NT2/D1 (cell line): ENCODE results near the gene OTOG.

Experiments
- DNase-seq: peaks from one replicate; pipeline ENCODE4 v3.0.0-alpha.2; 2011; ENCODE audit warnings: low read depth, low spot score
- H3K27me3 ChIP-seq: 2 replicates; pipeline ENCODE4 v1.6.0; 2011; ENCODE audit warnings: mild to moderate bottlenecking; ENCODE audit not compliant: insufficient read length, insufficient read depth
- H3K36me3 ChIP-seq: 2 replicates; pipeline ENCODE4 v1.6.1; 2011; ENCODE audit warnings: mild to moderate bottlenecking, low read length, mixed read lengths; ENCODE audit not compliant: insufficient read depth, insufficient read length
- H3K4me1 ChIP-seq: 2 replicates; pipeline ENCODE4 v1.5.1; 2011; ENCODE audit not compliant: insufficient read depth, insufficient read length
- H3K4me3 ChIP-seq: 2 replicates; pipeline ENCODE4 v1.5.1; 2011; ENCODE audit warnings: low read depth; ENCODE audit not compliant: insufficient read length
- H3K9ac ChIP-seq: 2 replicates; pipeline ENCODE4 v1.6.0; 2011; ENCODE audit warnings: low read depth; ENCODE audit not compliant: insufficient read length
- H3K9me3 ChIP-seq: 2 replicates; pipeline ENCODE4 v1.5.1; 2011; ENCODE audit warnings: mild to moderate bottlenecking, low read length; ENCODE audit not compliant: insufficient read depth
- SUZ12 ChIP-seq: IDR thresholded peaks from 2 replicates; pipeline ENCODE4 v1.6.1; 2011; ENCODE audit not compliant: insufficient read length, insufficient read depth; ENCODE audit errors: extremely low read depth
- YY1 ChIP-seq: IDR thresholded peaks from 2 replicates; pipeline ENCODE4 v1.6.1; 2011; ENCODE audit not compliant: insufficient read length, insufficient read depth
- ZNF274 ChIP-seq: IDR thresholded peaks from 2 replicates; pipeline ENCODE4 v1.6.1; 2011; ENCODE audit warnings: mild to moderate bottlenecking, low read depth, low read length

Gene OTOG

DNA sequence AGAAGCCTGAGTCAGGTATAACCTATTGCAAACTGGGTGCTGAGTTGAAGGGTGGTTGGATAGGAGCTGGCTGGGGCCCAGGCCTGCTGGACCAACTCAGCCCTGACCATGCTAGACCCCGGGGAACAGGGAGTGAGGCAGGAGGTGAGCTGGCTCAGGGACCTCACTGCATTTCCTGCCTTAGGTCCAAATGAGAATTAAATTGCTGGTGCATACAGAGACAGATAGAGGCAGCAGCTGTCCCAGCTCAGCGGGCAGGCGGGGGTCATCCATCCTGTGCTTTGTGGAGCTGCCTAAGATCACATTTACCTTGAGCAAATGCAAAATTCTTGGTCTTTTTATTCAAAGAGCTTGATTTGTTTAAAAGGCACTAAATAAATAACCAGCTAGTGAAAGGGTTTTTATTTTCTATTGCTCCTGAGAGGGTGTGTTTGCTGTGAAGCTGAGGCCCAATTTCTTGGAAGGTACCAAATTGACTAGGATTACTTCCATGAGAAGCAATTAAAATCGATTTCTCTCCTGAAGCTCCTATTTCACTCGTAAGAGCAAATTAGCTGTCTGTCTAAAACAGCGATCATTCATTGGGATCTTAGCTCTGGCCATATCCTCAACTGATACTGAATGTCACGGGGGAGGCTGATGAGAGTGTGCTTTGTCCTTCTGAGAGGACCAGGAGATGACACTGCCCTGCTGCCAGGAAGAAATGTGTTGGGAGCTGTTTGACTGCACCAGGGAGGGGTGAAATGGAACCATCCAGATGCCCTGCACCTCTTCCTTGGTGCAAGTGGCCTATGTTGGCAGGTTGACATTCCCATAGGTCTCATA lies 27.8 kb upstream of the OTOG start:
- DNase-seq = no peak
- H3K9me3 ChIP-seq = no peaks in the 10 kb centered on the region
- no peak overlapping the region for H3K9ac ChIP-seq
- no peaks in the 10 kb centered on the region for H3K36me3 ChIP-seq
- no peak overlapping the region for H3K4me3 ChIP-seq
- H3K27me3 ChIP-seq = no peaks in the 10 kb centered on the region
- H3K4me1 ChIP-seq = no peaks in the 10 kb centered on the region
- TF ChIP-seq ZNF274 (no peak), SUZ12 (no peak)

DNA sequence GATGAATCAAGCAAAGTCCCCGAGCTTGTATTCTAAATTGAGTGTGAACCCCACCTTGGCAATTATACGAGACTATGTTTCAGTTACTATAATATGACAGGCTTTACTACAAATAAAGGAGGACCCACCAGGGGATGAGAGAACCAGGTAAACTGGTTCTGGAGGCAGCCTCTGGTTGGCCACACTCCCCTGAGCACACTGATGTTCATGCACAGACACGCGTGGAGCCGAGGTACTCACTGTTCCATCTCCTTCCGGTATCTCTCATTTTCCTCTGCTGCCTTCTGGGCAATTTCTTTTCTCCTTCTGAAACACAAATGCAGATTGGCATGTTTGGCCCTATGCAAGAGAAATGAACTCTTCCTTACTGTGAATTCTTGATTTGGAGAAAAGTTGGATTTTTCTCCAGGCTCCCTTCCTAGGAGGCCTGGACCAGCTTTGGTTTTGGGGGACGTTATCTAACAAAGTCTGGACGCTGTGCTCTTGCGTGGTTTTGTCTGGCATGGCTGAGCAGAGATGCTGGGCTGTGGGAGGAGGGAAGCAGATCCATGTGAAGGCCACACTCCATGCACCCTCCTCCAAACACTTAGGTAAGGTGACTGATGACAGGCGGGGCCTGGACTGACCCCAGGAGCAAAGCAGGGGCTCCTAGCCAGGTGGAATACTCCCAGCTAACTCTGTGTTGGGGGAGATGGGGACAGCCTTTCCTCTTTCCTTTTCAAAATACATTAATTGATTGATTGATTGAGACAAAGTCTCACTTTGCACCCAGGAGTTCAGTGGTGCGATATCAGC lies 25.8 kb upstream of the OTOG start:
- DNase-seq = no peak
- Histone ChIP-seq H3K9ac (no peak overlapping the region), H3K9me3 (no peaks in the 10 kb centered on the region), H3K27me3 (no peaks in the 10 kb centered on the region), H3K36me3 (no peaks in the 10 kb centered on the region), H3K4me3 (no peak overlapping the region), H3K4me1 (no peaks in the 10 kb centered on the region)
- TF ChIP-seq SUZ12 (no peak), ZNF274 (no peak), YY1 (no peak)

DNA sequence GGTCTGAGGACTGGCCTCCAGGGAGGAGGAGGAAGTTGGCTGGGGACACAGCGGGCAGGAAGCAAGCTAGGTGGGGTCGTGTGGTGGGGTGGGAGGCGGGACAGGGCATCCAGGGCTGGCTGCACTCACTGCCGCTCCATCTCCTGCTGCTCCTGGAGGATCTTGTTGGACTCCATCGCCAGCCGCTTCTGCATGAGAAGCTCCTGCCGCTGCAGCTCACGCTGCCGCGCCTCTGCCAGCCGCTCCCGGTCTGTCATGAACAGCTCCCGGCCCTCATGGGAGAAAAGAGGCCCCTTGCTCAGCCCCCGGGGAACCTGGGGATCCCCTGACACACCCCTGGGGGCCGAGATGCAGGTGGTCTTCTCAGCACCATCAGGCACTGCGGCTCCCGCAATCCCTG lies 24.4 kb upstream of the OTOG start:
- Histone ChIP-seq H3K9me3 (no peaks in the 10 kb centered on the region), H3K9ac (no peak overlapping the region), H3K36me3 (no peaks in the 10 kb centered on the region), H3K4me1 (peaks cover 2% of the 10 kb centered on the region), H3K4me3 (no peak overlapping the region), H3K27me3 (no peaks in the 10 kb centered on the region)
- no peak for DNase-seq
- TF ChIP-seq YY1 (no peak), ZNF274 (no peak), SUZ12 (no peak)

DNA sequence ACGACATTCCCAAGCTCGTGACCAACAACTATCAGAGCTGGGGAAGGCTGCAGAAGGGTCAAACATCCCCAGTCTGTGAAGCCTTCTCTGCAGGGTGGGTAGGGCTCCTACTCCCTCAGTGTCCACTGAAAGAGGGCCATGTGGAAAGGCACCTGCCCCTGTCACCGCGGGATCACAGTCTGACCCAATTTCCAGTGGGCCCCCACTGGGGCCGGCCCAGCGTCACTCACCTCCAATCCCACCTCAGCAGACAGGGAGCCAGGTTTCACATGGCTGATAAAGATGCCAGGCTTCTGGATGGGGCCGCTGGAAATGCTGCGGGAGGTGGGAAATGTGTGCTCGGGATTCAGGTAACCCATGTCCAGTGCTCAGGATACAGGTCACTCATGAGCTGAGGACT lies 22.8 kb upstream of the OTOG start:
- DNase-seq = no peak
- peaks cover 5% of the 10 kb centered on the region for H3K4me1 ChIP-seq
- H3K9me3 ChIP-seq = no peaks in the 10 kb centered on the region
- H3K36me3 ChIP-seq = no peaks in the 10 kb centered on the region
- no peak for TF ChIP-seq SUZ12
- H3K27me3 ChIP-seq = no peaks in the 10 kb centered on the region
- H3K9ac ChIP-seq = no peak overlapping the region
- no peak overlapping the region for H3K4me3 ChIP-seq

DNA sequence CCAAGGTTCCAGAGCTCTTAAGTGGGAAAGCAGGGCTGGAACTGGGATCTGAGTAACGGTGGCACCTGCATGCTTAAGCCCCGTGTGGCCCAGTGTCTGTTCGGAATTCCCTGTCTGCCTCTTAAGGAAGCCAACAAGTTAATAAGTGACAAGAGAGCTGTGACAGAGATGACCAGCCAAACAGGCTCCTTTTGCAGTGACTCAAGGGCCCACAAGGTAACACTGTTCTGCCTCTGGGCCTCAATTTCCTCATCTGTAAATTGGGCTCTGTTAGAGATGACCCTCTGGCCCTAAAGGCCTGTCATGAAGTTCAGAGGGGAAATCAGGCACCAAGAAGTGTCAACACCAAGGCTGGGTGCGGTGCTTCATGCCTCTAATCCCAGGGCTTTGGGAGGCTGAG lies 21.5 kb upstream of the OTOG start:
- DNase-seq = no peak
- Histone ChIP-seq H3K27me3 (no peaks in the 10 kb centered on the region), H3K4me1 (peaks cover 5% of the 10 kb centered on the region), H3K4me3 (no peak overlapping the region), H3K9me3 (no peaks in the 10 kb centered on the region), H3K9ac (no peak overlapping the region), H3K36me3 (no peaks in the 10 kb centered on the region)
- TF ChIP-seq ZNF274 (no peak), SUZ12 (no peak), YY1 (no peak)

DNA sequence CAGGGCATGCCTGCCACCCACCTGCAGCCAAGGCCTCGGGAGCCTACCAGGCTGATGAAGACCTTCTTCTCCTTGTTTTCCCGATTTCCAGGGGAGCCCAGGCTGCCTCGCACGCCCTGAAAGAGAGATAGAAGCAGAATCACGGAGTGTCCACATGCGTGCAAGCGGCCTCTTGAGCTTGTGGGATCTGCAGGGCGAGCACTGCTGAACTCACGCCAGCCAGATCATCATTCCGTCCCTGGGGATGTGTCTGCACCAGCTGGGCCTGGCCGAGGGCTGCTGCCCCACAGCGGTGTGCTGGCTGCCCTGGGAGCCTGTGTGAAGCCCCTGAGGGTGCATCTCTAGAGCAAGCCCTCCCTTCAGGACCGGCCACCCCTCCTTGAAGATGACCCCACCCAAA lies 20.7 kb upstream of the OTOG start:
- Histone ChIP-seq H3K36me3 (no peaks in the 10 kb centered on the region), H3K9ac (no peak overlapping the region), H3K4me3 (no peak overlapping the region), H3K9me3 (no peaks in the 10 kb centered on the region), H3K27me3 (no peaks in the 10 kb centered on the region), H3K4me1 (peaks cover 5% of the 10 kb centered on the region)
- TF ChIP-seq SUZ12 = no peak
- no peak for DNase-seq

DNA sequence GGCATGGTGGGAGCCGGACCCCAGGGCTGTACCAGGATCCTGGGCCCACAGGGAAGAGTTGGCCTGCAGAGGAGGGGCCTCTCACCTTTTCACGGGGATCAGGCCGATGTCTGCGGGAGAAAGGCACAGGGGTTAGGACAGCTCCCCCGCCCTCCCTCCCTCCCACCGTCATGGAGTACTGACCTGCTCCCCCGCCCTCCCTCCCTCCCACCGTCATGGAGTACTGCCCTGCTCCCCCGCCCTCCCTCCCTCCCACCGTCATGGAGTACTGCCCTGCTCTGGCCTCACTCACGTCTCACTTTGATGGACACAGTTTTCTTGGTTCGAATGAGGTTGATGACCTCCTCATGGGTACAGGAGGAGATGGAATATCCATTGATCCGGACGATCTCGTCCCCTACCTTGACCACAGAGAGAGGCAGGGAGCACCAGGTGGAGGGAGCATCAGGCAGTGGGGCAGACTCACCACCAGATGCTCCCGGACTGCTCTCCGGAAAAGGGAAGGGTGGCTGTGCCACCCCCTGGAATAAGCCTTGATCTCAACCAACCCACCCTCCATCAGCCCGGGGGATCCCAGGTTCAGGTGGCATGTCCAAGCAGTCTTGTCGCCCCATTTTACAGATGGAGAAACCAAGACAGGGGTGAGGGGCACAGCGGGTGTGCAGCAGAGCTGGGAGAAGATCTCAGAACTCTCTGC lies 20.0 kb upstream of the OTOG start:
- Histone ChIP-seq H3K9ac (no peak overlapping the region), H3K9me3 (no peaks in the 10 kb centered on the region), H3K4me1 (peaks cover 5% of the 10 kb centered on the region), H3K27me3 (no peaks in the 10 kb centered on the region), H3K36me3 (no peaks in the 10 kb centered on the region), H3K4me3 (no peak overlapping the region)
- TF ChIP-seq SUZ12 = no peak
- no peak for TF ChIP-seq ZNF274
- TF ChIP-seq YY1 = no peak
- no peak for DNase-seq
